Parathyroid adenoma (tissue), 2 donors: Measurements from ENCODE around the gene CHD9.
A peak's percentile ranks its signal among the peaks of the same experiment; 100 is the strongest.

Source experiments
- H2AFZ ChIP-seq: fragments of 300-600 bp; sonication (generic); one replicate; pipeline ENCODE4 v1.7.0; 2017; ENCODE audit warnings: antibody characterized with exemption, mild to moderate bottlenecking
- H3K27ac ChIP-seq: fragments of 300-600 bp; sonication (generic); one replicate; pipeline ENCODE4 v1.7.0; 2017
- H3K27me3 ChIP-seq: fragments of 300-600 bp; sonication (generic); one replicate; pipeline ENCODE4 v1.7.0; 2017; ENCODE audit warnings: low read length; ENCODE audit not compliant: control insufficient read depth, insufficient read depth
- H3K36me3 ChIP-seq: fragments of 300-600 bp; sonication (generic); one replicate; pipeline ENCODE4 v1.7.0; 2017; ENCODE audit warnings: low read length; ENCODE audit not compliant: control insufficient read depth, insufficient read depth
- H3K4me1 ChIP-seq: fragments of 300-600 bp; sonication (generic); one replicate; pipeline ENCODE4 v1.7.0; 2017; ENCODE audit warnings: control low read depth
- H3K4me2 ChIP-seq: fragments of 300-600 bp; sonication (generic); one replicate; pipeline ENCODE4 v1.7.0; 2017; ENCODE audit warnings: low read length
- H3K4me3 ChIP-seq: fragments of 300-600 bp; sonication (generic); one replicate; pipeline ENCODE4 v1.7.0; 2017; ENCODE audit warnings: low read depth, low read length
- H3K79me2 ChIP-seq: fragments of 300-600 bp; sonication (generic); one replicate; pipeline ENCODE4 v1.7.0; 2017; ENCODE audit warnings: control low read depth
- H3K9ac ChIP-seq: fragments of 300-600 bp; sonication (generic); one replicate; pipeline ENCODE4 v1.7.0; 2017; ENCODE audit warnings: mild to moderate bottlenecking
- H3K9me3 ChIP-seq: fragments of 300-600 bp; sonication (generic); one replicate; pipeline ENCODE4 v1.7.0; 2017; ENCODE audit warnings: low read length; ENCODE audit not compliant: control insufficient read depth
- CTCF ChIP-seq: fragments of 300-600 bp; sonication (generic); IDR thresholded peaks from one replicate; pipeline ENCODE4 v1.7.0; 2017; ENCODE audit warnings: antibody characterized with exemption, mild to moderate bottlenecking
- donor health status: primary hyperparathyroidism.

The CHD9 gene

GRCh38 chr16:53084746-53085334 is 30.0 kb downstream of the CHD9 start:
- no peak for TF ChIP-seq CTCF
- H2AFZ ChIP-seq, result no peak overlapping the region
- no peaks in the 10 kb centered on the region for H3K27me3 ChIP-seq
- H3K27ac ChIP-seq, result peak overlapping the region; percentile 36
- H3K4me2 ChIP-seq, result no peak overlapping the region
- H3K79me2 ChIP-seq, result peaks cover 22% of the 10 kb centered on the region
- H3K9ac ChIP-seq, result no peak overlapping the region
- peaks cover 22% of the 10 kb centered on the region for H3K4me1 ChIP-seq
- H3K4me3 ChIP-seq, result no peak overlapping the region
- no peaks in the 10 kb centered on the region for H3K9me3 ChIP-seq
- no peaks in the 10 kb centered on the region for H3K36me3 ChIP-seq

DNA sequence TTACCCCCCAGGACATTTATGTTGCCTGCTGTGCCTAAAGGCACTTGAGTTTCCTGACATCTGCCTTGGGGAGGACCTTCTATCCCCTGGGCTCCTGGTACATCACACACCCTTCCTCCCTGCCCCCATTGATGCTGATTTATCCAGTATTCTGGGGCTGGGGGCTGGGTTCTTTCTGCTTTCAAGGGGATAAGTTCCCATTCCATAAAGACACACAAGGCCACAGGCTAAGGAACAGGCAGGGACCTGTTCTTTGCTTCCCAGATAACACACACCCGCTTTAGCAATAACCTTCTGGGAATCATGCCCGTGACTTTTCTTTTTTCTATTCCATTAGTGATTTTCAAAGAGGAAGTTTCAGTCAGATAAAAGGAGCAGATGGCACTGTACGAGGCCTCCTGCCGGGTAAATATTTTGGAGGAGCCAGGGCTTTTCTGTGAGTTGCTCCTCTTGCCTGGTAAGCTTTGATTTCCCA is 30.6 kb downstream of the CHD9 start:
- no peak overlapping the region for H3K4me2 ChIP-seq
- H3K27me3 ChIP-seq, result no peaks in the 10 kb centered on the region
- no peak overlapping the region for H3K4me3 ChIP-seq
- no peak overlapping the region for H2AFZ ChIP-seq
- peaks cover 22% of the 10 kb centered on the region for H3K79me2 ChIP-seq
- H3K27ac ChIP-seq, result peak overlapping the region; percentile 36
- no peak overlapping the region for H3K9ac ChIP-seq
- no peaks in the 10 kb centered on the region for H3K9me3 ChIP-seq
- H3K36me3 ChIP-seq, result no peaks in the 10 kb centered on the region
- H3K4me1 ChIP-seq, result peaks cover 21% of the 10 kb centered on the region
- no peak for TF ChIP-seq CTCF

DNA sequence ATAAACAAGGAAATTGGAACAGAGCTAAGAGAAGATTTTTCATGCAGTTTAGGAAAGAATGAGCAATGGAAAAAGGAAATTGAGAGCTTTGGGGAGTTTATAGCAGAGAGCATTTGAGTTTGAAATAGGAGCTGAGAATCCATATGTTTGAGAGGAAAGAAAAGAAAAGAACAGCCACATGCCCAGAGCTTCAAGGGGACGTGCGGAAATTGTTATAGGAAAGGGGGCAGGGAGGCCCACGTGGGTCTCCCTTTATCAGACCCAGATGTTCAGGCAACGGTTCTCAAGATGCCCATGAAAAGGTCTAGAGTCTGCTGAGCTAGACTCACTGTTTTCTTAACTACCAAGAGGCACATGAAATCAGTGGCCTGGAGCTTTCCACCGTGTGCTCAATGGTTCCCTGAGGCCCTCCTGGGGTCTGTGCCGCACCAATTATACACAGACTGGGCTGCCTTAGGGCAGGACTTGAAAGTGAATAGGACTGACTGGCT is 31.2 kb downstream of the CHD9 start:
- H3K27me3 ChIP-seq, result no peaks in the 10 kb centered on the region
- no peak overlapping the region for H3K4me3 ChIP-seq
- H3K27ac ChIP-seq, result peak overlapping the region; percentile 36
- H3K4me1 ChIP-seq, result peaks cover 15% of the 10 kb centered on the region
- H3K9me3 ChIP-seq, result no peaks in the 10 kb centered on the region
- peaks cover 22% of the 10 kb centered on the region for H3K79me2 ChIP-seq
- H3K4me2 ChIP-seq, result no peak overlapping the region
- H3K36me3 ChIP-seq, result no peaks in the 10 kb centered on the region
- H3K9ac ChIP-seq, result no peak overlapping the region
- H2AFZ ChIP-seq, result no peak overlapping the region
- TF ChIP-seq CTCF, result no peak

DNA sequence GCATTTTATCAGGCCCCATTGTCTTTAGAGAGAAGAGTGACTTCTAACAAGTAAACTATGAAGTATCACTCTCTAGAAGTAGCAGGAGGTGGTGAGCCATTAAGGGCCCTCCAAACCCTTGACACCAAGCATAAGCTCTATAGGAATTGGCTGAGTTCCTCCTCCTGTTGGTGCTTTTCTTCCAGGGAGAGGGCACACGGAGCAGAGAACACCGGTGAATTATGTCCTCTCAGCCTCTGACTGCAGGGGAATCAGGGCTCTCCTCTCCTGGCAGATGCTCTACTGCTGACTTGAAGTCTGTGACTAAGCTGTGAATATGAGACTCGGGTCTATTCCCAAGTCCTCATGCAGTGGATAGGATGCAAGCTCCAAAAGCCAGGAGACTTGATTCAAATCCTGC is 32.3 kb downstream of the CHD9 start:
- no peaks in the 10 kb centered on the region for H3K36me3 ChIP-seq
- no peaks in the 10 kb centered on the region for H3K27me3 ChIP-seq
- peaks cover 22% of the 10 kb centered on the region for H3K79me2 ChIP-seq
- H3K27ac ChIP-seq, result no peak overlapping the region
- no peak for TF ChIP-seq CTCF
- H3K4me2 ChIP-seq, result no peak overlapping the region
- peaks cover 11% of the 10 kb centered on the region for H3K4me1 ChIP-seq
- no peak overlapping the region for H3K9ac ChIP-seq
- no peak overlapping the region for H3K4me3 ChIP-seq
- H2AFZ ChIP-seq, result no peak overlapping the region
- H3K9me3 ChIP-seq, result no peaks in the 10 kb centered on the region
